HG02943 (cell line): Measurements from ENCODE around the gene GDNF.
"Not testable (repeated sequence)": the region's sequence is repeated elsewhere in the genome, so short reads cannot be mapped to it uniquely, and the experiment has no call there.

Experiments
- ATAC-seq: cut with Tn5 transposase; IDR thresholded peaks from one replicate; pipeline ENCODE4 v1.9.1; 2021; ENCODE audit warnings: mild to moderate bottlenecking, low read depth, moderate library complexity; ENCODE audit not compliant: unreplicated experiment

The GDNF gene

DNA sequence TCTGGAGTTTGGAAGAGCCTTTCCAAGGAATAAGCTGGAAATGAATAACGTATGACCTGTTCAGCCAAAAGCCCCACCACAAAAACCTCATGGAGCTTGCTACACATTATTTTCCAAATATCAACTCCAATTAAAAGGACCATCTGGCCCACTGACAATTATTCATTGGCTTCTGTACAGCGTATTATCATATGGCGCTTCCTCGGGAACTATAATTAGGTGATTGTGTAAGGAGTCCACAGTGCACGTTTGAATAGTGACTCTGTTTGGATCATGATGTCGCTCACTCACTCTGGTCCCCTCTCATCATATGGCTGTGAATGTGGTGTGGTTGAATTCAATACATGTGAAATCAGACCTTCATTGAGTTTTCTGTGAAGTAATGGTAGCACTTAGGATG lies 52.1 kb downstream of the GDNF start:
- ATAC-seq: no peak

- ATAC-seq: no peak
Observed at GRCh38 chr5:37786862-37787519, 52.9 kb downstream of the GDNF start.

DNA sequence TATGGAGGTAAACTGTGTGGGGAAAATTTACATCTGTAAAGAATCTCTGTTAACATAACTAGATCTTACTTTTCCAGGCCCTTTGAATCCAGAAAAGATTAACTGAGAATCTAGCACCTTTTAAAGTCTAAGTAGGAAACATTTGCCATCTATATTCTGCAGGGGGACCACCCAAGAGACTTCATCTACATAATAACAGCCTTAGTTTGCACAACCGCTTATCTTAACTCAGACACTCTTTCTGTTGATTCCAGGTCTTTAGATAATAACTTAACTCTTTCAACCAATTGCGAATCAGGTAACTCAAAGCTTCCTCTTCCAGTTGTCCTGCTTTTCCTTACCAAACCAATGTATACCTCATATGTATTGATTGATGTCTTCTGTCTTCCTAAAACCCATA lies 53.4 kb downstream of the GDNF start:
- no peak for ATAC-seq

DNA sequence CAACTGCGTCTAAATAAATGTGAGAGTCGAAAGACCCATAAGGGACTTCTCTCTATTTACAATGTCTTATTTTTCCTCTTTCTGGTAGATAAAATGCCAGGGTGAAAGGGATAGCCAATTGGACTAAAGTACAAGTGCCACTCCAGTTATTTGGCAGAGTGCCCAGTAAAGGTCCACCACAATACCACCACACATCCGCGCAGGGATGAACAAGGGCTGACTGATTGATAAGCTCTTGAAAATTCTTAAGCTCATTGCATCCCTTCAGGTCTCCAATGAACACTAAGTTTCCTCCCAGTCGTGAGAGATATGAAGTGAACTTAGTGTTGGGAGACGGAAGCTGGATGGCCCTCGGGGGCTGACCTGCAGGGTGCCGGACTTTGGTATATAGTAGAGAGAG lies 58.4 kb downstream of the GDNF start:
- not testable (repeated sequence) for ATAC-seq

DNA sequence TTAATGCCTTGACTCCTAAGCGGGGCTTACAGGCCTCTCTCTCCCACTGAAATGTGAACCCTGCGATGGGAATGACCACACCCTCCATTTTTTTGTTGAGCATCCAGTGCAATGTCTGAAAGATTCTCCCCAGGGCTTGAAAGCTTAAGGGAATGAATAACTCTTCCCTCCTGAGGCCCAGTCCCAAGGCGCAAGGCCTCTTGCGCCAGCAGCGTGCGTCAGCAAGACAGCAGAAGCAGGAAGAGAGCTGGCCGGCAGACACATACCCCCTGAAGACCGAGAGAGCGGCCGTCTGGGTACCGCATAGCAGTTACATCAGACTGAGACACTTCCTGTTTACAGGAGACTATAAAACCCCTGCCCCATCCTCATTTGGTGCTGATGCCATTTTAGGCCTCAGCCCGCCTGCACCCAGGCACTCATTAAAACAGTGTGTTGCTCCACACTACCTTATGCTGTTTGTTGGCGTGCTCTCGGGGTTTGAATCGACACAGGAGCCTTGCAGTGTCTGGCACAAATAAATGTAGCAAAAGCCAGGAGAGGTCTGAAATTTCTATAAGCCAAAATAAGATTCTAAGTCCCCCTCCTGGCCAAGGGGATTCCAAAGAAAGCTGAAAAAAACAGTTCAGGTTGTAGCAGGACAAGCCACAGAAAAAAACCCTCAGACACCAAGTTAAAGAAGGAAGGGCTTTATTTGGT lies 62.3 kb downstream of the GDNF start:
- no peak for ATAC-seq

- ATAC-seq: no peak
Observed at GRCh38 chr5:37776826-37777225, 63.0 kb downstream of the GDNF start.

DNA sequence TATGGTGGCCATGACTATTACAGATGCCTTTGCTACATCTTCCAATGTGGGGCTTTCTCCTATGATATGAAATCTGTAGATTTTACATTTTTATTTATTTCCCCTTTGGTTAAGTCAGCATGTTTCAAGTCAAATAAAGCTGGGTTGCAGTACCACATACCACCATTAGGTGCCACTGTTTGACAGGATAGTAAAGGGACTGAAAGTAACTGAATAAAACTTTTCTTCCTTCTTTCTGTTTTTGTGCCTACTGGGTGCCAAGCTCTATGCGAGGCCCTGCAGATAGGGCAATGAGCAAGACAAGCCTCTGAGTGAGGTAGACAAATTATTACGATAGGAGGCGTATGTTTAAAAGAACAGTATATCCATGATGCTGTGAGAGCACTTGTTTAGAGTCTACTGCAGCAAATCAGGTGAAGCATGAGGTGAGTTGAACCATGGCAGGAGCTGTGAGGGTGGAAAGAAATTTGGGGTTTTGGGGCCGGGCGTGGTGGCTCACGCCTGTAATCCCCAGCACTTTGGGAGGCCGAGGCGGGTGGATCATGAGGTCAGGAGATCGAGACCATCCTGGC lies 64.8 kb downstream of the GDNF start:
- no peak for ATAC-seq

- no peak for ATAC-seq
Observed at GRCh38 chr5:37773809-37774208, 66.0 kb downstream of the GDNF start.

GRCh38 chr5:37772255-37772654 lies 67.6 kb downstream of the GDNF start:
- no peak for ATAC-seq

GRCh38 chr5:37771731-37772130 lies 68.1 kb downstream of the GDNF start:
- ATAC-seq: no peak

- no peak for ATAC-seq
Observed at GRCh38 chr5:37771203-37771611, 68.6 kb downstream of the GDNF start.

DNA sequence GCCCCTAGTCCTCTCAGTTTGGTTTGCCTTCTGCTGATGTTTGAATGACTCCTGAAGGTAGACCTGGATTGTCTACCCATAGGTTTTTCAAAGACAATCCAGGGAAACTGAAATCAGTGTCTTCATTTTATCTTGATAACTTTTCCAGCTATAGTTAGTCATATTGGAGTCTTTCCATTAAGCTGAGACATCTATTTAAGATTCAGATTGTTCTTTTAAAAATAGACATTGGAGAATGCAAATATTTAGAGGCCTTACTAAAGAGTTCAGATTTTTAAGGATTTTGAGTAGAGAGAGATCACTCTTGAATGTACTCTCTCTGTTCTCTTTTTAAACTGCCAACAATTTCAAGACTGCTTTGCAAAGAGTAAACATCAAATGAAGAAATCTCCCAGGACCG lies 69.1 kb downstream of the GDNF start:
- no peak for ATAC-seq

GRCh38 chr5:37769840-37770239 lies 70.0 kb downstream of the GDNF start:
- no peak for ATAC-seq

- no peak for ATAC-seq
Observed at GRCh38 chr5:37769108-37769507, 70.7 kb downstream of the GDNF start.

DNA sequence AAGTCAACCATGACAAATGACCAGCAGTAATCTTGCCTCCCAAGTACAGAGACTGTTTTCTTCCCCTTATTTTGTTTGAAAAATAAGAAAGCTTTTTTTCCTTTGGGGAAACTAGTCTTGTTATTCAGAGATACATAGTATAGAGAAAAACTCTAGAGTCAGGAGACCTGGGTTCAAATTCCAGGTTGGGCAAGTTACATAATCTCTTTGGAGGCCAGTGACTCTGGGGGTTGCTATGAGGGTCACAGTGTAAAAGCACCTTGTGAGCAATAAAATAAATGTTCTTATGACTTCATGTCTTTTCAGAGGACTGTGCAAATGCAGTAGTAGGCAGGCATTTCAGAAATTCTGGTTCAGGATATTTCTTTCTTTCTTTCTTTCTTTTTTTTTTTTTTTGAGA lies 71.5 kb downstream of the GDNF start:
- no peak for ATAC-seq

- ATAC-seq: no peak
Observed at GRCh38 chr5:37767961-37768360, 71.9 kb downstream of the GDNF start.

DNA sequence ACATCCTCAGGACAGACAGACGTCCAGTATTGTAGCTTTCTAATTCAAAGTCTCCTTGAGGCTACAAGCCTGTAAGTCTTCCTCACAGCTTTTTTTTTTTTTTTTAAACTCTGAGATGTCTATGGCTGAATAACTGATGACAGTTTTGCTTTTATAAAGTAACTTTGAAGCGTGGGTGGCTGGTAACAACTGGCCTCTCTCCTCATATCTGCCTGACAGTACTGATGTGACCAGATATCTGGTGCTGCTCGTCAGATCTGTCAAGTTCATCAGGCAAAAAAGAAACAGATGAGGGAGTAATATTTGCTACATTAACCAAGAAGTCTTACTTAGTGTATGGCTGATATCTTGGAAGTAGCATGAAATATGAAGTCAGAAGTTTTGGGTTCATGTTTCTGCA lies 72.6 kb downstream of the GDNF start:
- ATAC-seq: no peak
